ENCODE data around the gene KIF1A.

KIF1A gene

GRCh38 chr2:240868286-240869108 lies 48.5 kb upstream of the KIF1A start, which contains the start of gene AGXT:
AGXT (plus strand) TSS chr2:240868824; CDS start chr2:240868866, 42 bp downstream.
- Histone ChIP-seq H3K79me2 (ENCODE audit: insufficient read depth, low read length) (no peaks in the 10 kb centered on the region), H3K9me2 (ENCODE audit: low read depth, low read length) (no peaks in the 10 kb centered on the region), H3K4me1 (ENCODE audit: insufficient read depth, low read length, severe bottlenecking) (no peaks in the 10 kb centered on the region), H4K20me1 (ENCODE audit: insufficient read depth, low read length) (no peaks in the 10 kb centered on the region), H3K4me3 (ENCODE audit: low read depth, low read length, poor library complexity, severe bottlenecking) (no peak within 1 kb of the TSS), H3K9me3 (ENCODE audit: low read length) (no peaks in the 10 kb centered on the region), H3F3A (ENCODE audit: insufficient read depth, low read length) (no peaks in the 10 kb centered on the region), H2AFZ (ENCODE audit: low read length) (no peak within 1 kb of the TSS), H3K9ac (ENCODE audit: low read length) (no peak within 1 kb of the TSS), H3K27me3 (ENCODE audit: insufficient read depth, low read length) (peaks cover 3% of the 10 kb centered on the region; the same call in 1 of the 2 replicates), H3K4me2 (ENCODE audit: low read length) (no peak within 1 kb of the TSS), H3K27ac (ENCODE audit: low read depth, low read length, poor library complexity, severe bottlenecking) (no peak within 1 kb of the TSS), H3K36me3 (ENCODE audit: insufficient read depth, low read length) (no peaks in the 10 kb centered on the region)
- no peak for TF ChIP-seq CTCF (IDR thresholded peaks at IDR 0.05; ENCODE audit: low read length)

- no peak for TF ChIP-seq EZH2 (IDR thresholded peaks at IDR 0.05; ENCODE audit: borderline replicate concordance, low read length)
- TF ChIP-seq CTCF (IDR thresholded peaks at IDR 0.05; ENCODE audit: low read length): no peak
- H3K79me2 ChIP-seq (ENCODE audit: insufficient read depth, low read length): no peaks in the 10 kb centered on the region
- H3K4me3 ChIP-seq (ENCODE audit: low read depth, low read length, poor library complexity, severe bottlenecking): no peak overlapping the region
- H4K20me1 ChIP-seq (ENCODE audit: insufficient read depth, low read length): no peaks in the 10 kb centered on the region
- no peaks in the 10 kb centered on the region for H3F3A ChIP-seq (ENCODE audit: insufficient read depth, low read length)
- H2AFZ ChIP-seq (ENCODE audit: low read length): no peak overlapping the region
- no peaks in the 10 kb centered on the region for H3K9me3 ChIP-seq (ENCODE audit: low read length)
- H3K27ac ChIP-seq (ENCODE audit: low read depth, low read length, poor library complexity, severe bottlenecking): no peak overlapping the region
- no peaks in the 10 kb centered on the region for H3K36me3 ChIP-seq (ENCODE audit: insufficient read depth, low read length)
- no peak overlapping the region for H3K4me2 ChIP-seq (ENCODE audit: low read length)
- H3K9me2 ChIP-seq (ENCODE audit: low read depth, low read length): no peaks in the 10 kb centered on the region
- no peaks in the 10 kb centered on the region for H3K4me1 ChIP-seq (ENCODE audit: insufficient read depth, low read length, severe bottlenecking)
- H3K9ac ChIP-seq (ENCODE audit: low read length): no peak overlapping the region
- H3K27me3 ChIP-seq (ENCODE audit: insufficient read depth, low read length): peaks cover 3% of the 10 kb centered on the region; the same call in 1 of the 2 replicates
Observed at GRCh38 chr2:240865391-240865790, 45.4 kb upstream of the KIF1A start.

- H3K4me2 ChIP-seq (ENCODE audit: low read length): no peak overlapping the region
- no peak overlapping the region for H2AFZ ChIP-seq (ENCODE audit: low read length)
- H3K27ac ChIP-seq (ENCODE audit: low read depth, low read length, poor library complexity, severe bottlenecking): no peak overlapping the region
- H4K20me1 ChIP-seq (ENCODE audit: insufficient read depth, low read length): no peaks in the 10 kb centered on the region
- no peak overlapping the region for H3K4me3 ChIP-seq (ENCODE audit: low read depth, low read length, poor library complexity, severe bottlenecking)
- H3K9ac ChIP-seq (ENCODE audit: low read length): no peak overlapping the region
- no peaks in the 10 kb centered on the region for H3F3A ChIP-seq (ENCODE audit: insufficient read depth, low read length)
- H3K4me1 ChIP-seq (ENCODE audit: insufficient read depth, low read length, severe bottlenecking): no peaks in the 10 kb centered on the region
- no peak for TF ChIP-seq EZH2 (IDR thresholded peaks at IDR 0.05; ENCODE audit: borderline replicate concordance, low read length)
- TF ChIP-seq CTCF (IDR thresholded peaks at IDR 0.05; ENCODE audit: low read length): no peak
- H3K79me2 ChIP-seq (ENCODE audit: insufficient read depth, low read length): no peaks in the 10 kb centered on the region
- no peaks in the 10 kb centered on the region for H3K36me3 ChIP-seq (ENCODE audit: insufficient read depth, low read length)
- no peaks in the 10 kb centered on the region for H3K9me2 ChIP-seq (ENCODE audit: low read depth, low read length)
- H3K9me3 ChIP-seq (ENCODE audit: low read length): no peaks in the 10 kb centered on the region
- peaks cover 3% of the 10 kb centered on the region; the same call in 1 of the 2 replicates for H3K27me3 ChIP-seq (ENCODE audit: insufficient read depth, low read length)
Observed at GRCh38 chr2:240864475-240864874, 44.5 kb upstream of the KIF1A start.

All from OCI-LY1 (cell line).